CD4-positive, CD25-positive, alpha-beta regulatory T cell (primary cell): ENCODE results near the gene CXCL6. TPM values are rescaled to one million over a fixed set of nuclear protein-coding genes. Genes with fewer than 3 reads are reported as not detected.

ENCODE experiments used
- ATAC-seq, 2 donors: fragments of 150-1000 bp; cut with Tn5 transposase; one replicate each; pipeline ENCODE4 v1.10.0; 2021; ENCODE audit warnings: low read depth in 2 of 2, moderate number of reproducible peaks in 2 of 2, moderate library complexity in 1 of 2
- DNase-seq, 3 donors: peaks; one replicate each; pipeline versions ENCODE4 v3.0.0 to v3.0.0-alpha.2; 2012 to 2022; ENCODE audit warnings: mixed read lengths in 1 of 3
- H3K27ac ChIP-seq: one replicate; pipeline ENCODE4 v1.7.0; 2013; ENCODE audit warnings: mild to moderate bottlenecking, low read length; ENCODE audit not compliant: insufficient read depth, poor library complexity, severe bottlenecking
- H3K27me3 ChIP-seq: one replicate; pipeline ENCODE4 v1.7.0; 2013; ENCODE audit warnings: low read length; ENCODE audit not compliant: control insufficient read depth, insufficient read depth
- H3K36me3 ChIP-seq: one replicate; pipeline ENCODE4 v1.7.0; 2013; ENCODE audit warnings: mild to moderate bottlenecking, low read length, moderate library complexity; ENCODE audit not compliant: control insufficient read depth, insufficient read depth
- H3K4me1 ChIP-seq: 2 replicates; pipeline ENCODE4 v1.7.0; 2013; ENCODE audit warnings: mild to moderate bottlenecking, low read length; ENCODE audit not compliant: insufficient read depth, control insufficient read depth, poor library complexity, severe bottlenecking
- H3K4me3 ChIP-seq: one replicate; pipeline ENCODE4 v1.7.0; 2013; ENCODE audit warnings: low read depth, mild to moderate bottlenecking, low read length, moderate library complexity
- H3K9me3 ChIP-seq, 2 experiments: 1 replicate in 1 of 2; 2 replicates in 1 of 2; pipeline ENCODE4 v1.7.0; 2013; ENCODE audit warnings: low read length in 2 of 2, mild to moderate bottlenecking in 1 of 2, moderate library complexity in 1 of 2; ENCODE audit not compliant: control insufficient read depth in 2 of 2
- H3K27ac Mint-ChIP-seq, 3 donors: one replicate each; pipeline ENCODE4 v1.8.0; 2020 to 2022; ENCODE audit warnings: mild to moderate bottlenecking in 3 of 3, mixed read lengths in 3 of 3, moderate library complexity in 2 of 3
- H3K27me3 Mint-ChIP-seq: one replicate; pipeline ENCODE4 v1.8.0; 2022; ENCODE audit warnings: mild to moderate bottlenecking, mixed read lengths
- H3K36me3 Mint-ChIP-seq: one replicate; pipeline ENCODE4 v1.8.0; 2020; ENCODE audit warnings: mixed read lengths
- H3K4me1 Mint-ChIP-seq, 4 donors: one replicate each; pipeline ENCODE4 v1.8.0; 2020 to 2022; ENCODE audit warnings: mixed read lengths in 4 of 4, mild to moderate bottlenecking in 1 of 4
- H3K4me3 Mint-ChIP-seq, 4 donors: one replicate each; pipeline ENCODE4 v1.8.0; 2020 to 2022; ENCODE audit warnings: mild to moderate bottlenecking in 4 of 4, mixed read lengths in 4 of 4, moderate library complexity in 3 of 4
- H3K9me3 Mint-ChIP-seq, 7 donors: one replicate each; pipeline ENCODE4 v1.8.0; 2020 to 2022; ENCODE audit warnings: mixed read lengths in 7 of 7, mild to moderate bottlenecking in 3 of 7, moderate library complexity in 2 of 7
- polyA plus RNA-seq, 4 donors: library from polyadenylated mRNA; unstranded; fragments of 300-500 nt; fragmentation: Illumina TruSeq; gene quantifications; one replicate each; pipeline ENCODE4 v1.2.3, GENCODE V29; 2021
- total RNA-seq: library from RNA; stranded (reverse); gene quantifications from one replicate; pipeline ENCODE4 v1.2.3, GENCODE V29; 2022

CXCL6 gene
- not detected for total RNA-seq
- polyA plus RNA-seq: not detected

DNA sequence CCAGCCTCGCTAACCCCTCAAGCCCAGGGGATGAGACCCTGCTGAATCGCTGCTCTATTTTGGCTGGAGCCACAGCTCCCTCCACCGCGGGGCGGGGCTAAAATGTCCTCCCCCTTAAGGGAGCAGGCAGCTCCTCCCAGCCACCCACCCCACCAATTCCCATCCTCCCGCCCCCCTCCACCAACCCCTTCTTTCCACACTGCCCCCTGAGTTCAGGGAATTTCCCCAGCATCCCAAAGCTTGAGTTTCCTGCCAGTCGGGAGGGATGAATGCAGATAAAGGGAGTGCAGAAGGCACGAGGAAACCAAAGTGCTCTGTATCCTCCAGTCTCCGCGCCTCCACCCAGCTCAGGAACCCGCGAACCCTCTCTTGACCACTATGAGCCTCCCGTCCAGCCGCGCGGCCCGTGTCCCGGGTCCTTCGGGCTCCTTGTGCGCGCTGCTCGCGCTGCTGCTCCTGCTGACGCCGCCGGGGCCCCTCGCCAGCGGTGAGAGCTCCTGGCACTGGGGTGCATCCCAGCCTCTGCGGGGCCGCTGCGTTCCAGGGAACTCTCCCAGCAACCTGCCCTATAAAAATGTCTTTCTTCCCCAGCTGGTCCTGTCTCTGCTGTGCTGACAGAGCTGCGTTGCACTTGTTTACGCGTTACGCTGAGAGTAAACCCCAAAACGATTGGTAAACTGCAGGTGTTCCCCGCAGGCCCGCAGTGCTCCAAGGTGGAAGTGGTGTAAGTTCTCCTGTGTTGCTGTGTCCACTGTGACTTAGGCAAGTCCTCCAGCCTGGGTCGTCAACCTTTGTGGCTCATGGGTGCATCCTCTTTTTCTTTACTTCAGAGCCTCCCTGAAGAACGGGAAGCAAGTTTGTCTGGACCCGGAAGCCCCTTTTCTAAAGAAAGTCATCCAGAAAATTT is at the start of gene CXCL6:
TSS of gene CXCL6 (plus strand) at position 306 of the 907 bp plus-strand sequence. CDS start at position 379, 73 bp downstream.
- no peak within 1 kb of the TSS for H3K27ac Mint-ChIP-seq

DNA sequence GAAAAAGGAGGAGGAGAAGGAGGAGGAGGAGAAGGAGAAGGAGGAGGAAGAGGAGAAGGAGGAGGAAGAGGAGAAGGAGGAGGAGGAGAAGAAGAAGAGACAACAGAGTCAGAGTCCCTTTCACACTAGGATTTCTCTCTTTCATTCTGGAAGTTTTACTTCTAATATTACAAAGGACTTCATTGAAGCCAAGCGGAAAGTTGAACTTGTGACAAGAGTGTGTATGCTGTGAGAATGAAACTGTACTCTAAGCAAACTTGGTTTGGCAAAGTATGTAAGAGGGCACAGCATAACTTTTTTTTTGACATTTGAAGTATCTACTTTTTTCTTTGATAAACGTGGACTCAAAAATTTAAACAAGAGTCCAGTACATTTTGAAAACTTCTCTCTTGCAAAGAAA is 48.1 kb upstream of the CXCL6 start:
- Histone ChIP-seq H3K9me3 (no peaks in the 10 kb centered on the region), H3K36me3 (no peaks in the 10 kb centered on the region), H3K4me3 (no peak overlapping the region), H3K27me3 (no peaks in the 10 kb centered on the region), H3K4me1 (no peaks in the 10 kb centered on the region), H3K27ac (no peak overlapping the region)
- H3K27ac Mint-ChIP-seq: no peak overlapping the region
- ATAC-seq (no peak), DNase-seq (no peak)
- H3K4me1 Mint-ChIP-seq: no peaks in the 10 kb centered on the region
- no peaks in the 10 kb centered on the region for H3K36me3 Mint-ChIP-seq
- no peaks in the 10 kb centered on the region for H3K27me3 Mint-ChIP-seq
- peaks cover 0 to 8% (median 1%) of the 10 kb centered on the region in 7 donors for H3K9me3 Mint-ChIP-seq
- H3K4me3 Mint-ChIP-seq: no peak overlapping the region

More for the DNA sequence above, at the start of gene CXCL6:
- Histone ChIP-seq H3K27ac (no peak within 1 kb of the TSS), H3K9me3 (no peaks in the 10 kb centered on the region), H3K36me3 (no peaks in the 10 kb centered on the region), H3K4me3 (no peak within 1 kb of the TSS), H3K4me1 (no peaks in the 10 kb centered on the region), H3K27me3 (peaks cover 2% of the 10 kb centered on the region)
- no peak within 1 kb of the TSS for H3K4me3 Mint-ChIP-seq
- DNase-seq (no peak), ATAC-seq (no peak)
- H3K4me1 Mint-ChIP-seq: no peaks in the 10 kb centered on the region
- H3K36me3 Mint-ChIP-seq: no peaks in the 10 kb centered on the region
- H3K27me3 Mint-ChIP-seq: no peaks in the 10 kb centered on the region
- H3K9me3 Mint-ChIP-seq: peaks cover 0 to 6% (median 0%) of the 10 kb centered on the region in 7 donors

DNA sequence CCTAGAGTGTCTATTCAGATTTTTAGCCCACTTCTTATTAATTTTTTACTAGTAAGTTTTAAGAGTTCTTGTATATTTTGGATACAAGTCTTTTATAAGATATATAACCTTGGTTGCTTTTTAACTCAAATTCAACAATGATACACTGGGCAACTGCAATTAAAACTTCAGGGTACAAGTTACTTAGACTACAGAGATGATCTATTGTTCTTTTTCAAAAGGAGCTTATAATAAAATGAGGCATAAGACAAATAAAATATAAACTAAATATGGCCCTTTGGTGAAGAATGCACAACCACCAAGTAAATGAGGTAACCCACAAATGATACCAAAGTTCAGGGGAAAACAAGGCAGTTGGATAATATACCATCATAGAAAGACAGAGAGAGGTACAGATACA is 37.6 kb upstream of the CXCL6 start:
- H3K27me3 ChIP-seq: no peaks in the 10 kb centered on the region
- peaks cover 0 to 2% of the 10 kb centered on the region in 2 experiments for H3K9me3 ChIP-seq
- Mint-ChIP-seq H3K27ac (no peak overlapping the region), H3K4me3 (no peak overlapping the region), H3K36me3 (no peaks in the 10 kb centered on the region), H3K27me3 (no peaks in the 10 kb centered on the region), H3K4me1 (no peaks in the 10 kb centered on the region), H3K9me3 (peaks cover 0 to 23% (median 2%) of the 10 kb centered on the region in 7 donors)
- DNase-seq (no peak), ATAC-seq (no peak)
- H3K4me3 ChIP-seq: no peak overlapping the region
- no peaks in the 10 kb centered on the region for H3K4me1 ChIP-seq
- no peaks in the 10 kb centered on the region for H3K36me3 ChIP-seq
- no peak overlapping the region for H3K27ac ChIP-seq

DNA sequence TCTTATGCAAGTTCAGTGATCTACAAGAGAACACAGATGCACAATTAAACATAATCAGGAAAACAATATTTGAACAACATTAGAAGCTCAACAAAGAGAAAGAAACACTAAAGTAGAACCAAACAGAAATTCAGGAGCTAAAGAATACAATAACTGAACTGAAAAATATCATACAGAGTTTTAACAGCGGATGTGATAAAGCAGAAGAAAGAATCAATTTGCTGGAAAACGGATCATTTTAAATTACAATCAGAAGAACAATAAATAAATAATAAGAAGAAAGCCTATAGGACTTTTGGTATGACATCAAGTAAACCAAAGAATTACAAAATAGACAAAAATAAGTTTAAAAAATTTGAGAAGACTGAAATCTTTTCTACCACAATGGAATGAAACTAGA is 36.3 kb upstream of the CXCL6 start:
- peaks cover 0 to 2% of the 10 kb centered on the region in 2 experiments for H3K9me3 ChIP-seq
- no peaks in the 10 kb centered on the region for H3K4me1 Mint-ChIP-seq
- ATAC-seq (no peak), DNase-seq (no peak)
- no peak overlapping the region for H3K4me3 Mint-ChIP-seq
- H3K27me3 Mint-ChIP-seq: no peaks in the 10 kb centered on the region
- H3K27me3 ChIP-seq: no peaks in the 10 kb centered on the region
- H3K27ac ChIP-seq: no peak overlapping the region
- no peaks in the 10 kb centered on the region for H3K4me1 ChIP-seq
- H3K4me3 ChIP-seq: no peak overlapping the region
- H3K9me3 Mint-ChIP-seq: peaks cover 0 to 22% (median 2%) of the 10 kb centered on the region in 7 donors
- no peak overlapping the region for H3K27ac Mint-ChIP-seq
- no peaks in the 10 kb centered on the region for H3K36me3 ChIP-seq
- no peaks in the 10 kb centered on the region for H3K36me3 Mint-ChIP-seq

DNA sequence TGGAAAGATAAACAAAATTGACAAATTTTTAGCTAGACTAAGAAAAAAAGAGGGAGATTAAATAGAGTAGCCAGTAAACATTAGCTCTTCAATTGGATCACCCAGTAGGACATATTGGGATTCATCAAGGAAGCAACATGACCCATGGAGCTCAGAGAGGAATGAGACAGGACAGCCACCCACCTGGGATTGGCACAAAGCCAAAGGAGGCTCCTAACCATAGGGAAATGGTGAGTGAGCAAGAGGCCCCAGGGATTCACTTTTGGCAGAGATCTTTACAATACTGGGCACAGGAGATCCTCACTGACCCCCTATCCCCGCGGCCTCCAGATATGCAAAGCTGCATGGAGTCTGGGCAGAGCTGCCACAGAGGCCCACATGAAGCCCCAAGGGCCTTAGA is 34.8 kb upstream of the CXCL6 start:
- Mint-ChIP-seq H3K27me3 (no peaks in the 10 kb centered on the region), H3K4me3 (no peak overlapping the region), H3K27ac (no peak overlapping the region), H3K36me3 (no peaks in the 10 kb centered on the region), H3K9me3 (peaks cover 0 to 23% (median 1%) of the 10 kb centered on the region in 7 donors), H3K4me1 (no peaks in the 10 kb centered on the region)
- no peak for DNase-seq
- Histone ChIP-seq H3K27ac (no peak overlapping the region), H3K36me3 (no peaks in the 10 kb centered on the region), H3K9me3 (peaks cover 0 to 2% of the 10 kb centered on the region in 2 experiments), H3K27me3 (no peaks in the 10 kb centered on the region), H3K4me1 (no peaks in the 10 kb centered on the region), H3K4me3 (no peak overlapping the region)
- ATAC-seq: no peak

DNA sequence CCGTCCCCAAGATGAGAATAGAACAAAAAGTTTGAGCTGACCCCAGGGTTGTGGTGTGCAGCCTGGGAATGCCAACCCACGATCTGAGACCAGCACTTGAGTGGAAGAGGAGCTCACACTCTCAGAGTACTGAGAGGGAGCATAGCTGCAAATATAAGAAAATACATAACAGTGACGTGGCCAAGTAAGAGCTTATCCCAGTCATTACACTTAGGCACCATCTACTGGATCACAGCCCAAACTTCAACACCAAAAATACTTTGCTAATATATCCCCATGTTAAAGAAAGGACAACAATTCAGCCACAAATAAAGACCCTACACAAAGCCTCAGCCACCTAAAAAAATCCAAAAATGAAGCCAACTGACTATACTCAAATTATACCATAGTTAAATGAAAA is 33.3 kb upstream of the CXCL6 start:
- no peak for DNase-seq
- no peaks in the 10 kb centered on the region for H3K36me3 ChIP-seq

DNA sequence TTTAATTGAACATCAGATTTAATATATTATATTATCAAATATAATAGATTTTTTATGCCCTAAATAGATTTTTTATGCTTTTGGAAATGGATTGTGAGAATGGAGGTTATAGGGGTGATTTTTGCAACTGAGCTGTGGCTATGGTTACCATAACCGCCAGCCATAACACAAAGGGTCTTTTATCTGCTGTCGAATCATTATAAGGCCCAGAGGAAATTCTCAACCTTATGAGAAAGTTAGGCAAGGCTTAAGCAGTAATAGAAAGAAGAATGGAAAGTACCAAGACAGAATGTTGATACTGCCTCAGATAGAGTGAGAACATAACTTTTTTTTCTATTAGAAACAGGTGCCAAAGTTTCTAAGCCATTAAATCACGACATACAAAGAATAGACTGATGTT is 26.3 kb upstream of the CXCL6 start:
- ATAC-seq: no peak
- Mint-ChIP-seq H3K4me1 (no peaks in the 10 kb centered on the region), H3K36me3 (no peaks in the 10 kb centered on the region)

More for the DNA sequence above, 33.3 kb upstream of the CXCL6 start:
- H3K4me1 Mint-ChIP-seq: no peaks in the 10 kb centered on the region
- no peaks in the 10 kb centered on the region for H3K36me3 Mint-ChIP-seq
- Histone ChIP-seq H3K4me1 (no peaks in the 10 kb centered on the region), H3K27me3 (no peaks in the 10 kb centered on the region), H3K27ac (no peak overlapping the region), H3K4me3 (no peak overlapping the region), H3K9me3 (peaks cover 0 to 2% of the 10 kb centered on the region in 2 experiments)
- no peak for ATAC-seq
- H3K9me3 Mint-ChIP-seq: peaks cover 0 to 23% (median 2%) of the 10 kb centered on the region in 7 donors
- no peaks in the 10 kb centered on the region for H3K27me3 Mint-ChIP-seq
- H3K4me3 Mint-ChIP-seq: no peak overlapping the region
- no peak overlapping the region for H3K27ac Mint-ChIP-seq

DNA sequence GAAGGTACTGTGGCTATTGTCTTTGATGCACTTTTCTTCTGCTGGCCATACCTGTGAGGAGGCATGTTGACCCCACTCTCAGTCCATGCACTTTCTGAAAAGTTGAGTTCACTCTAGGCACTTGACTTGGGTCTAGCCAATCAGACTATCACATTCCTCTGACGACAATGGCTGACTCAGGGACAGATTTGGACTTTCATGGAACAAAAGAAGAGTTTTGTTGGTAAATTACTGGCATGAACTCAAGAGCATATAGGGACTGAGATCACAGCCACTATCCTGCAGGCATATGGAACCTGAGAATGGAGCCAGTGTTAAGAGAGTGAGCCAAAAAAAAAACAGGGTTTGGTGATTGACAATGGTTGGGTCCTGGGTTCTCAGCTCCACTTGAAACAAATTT is 24.6 kb upstream of the CXCL6 start:
- Mint-ChIP-seq H3K27me3 (no peaks in the 10 kb centered on the region), H3K36me3 (no peaks in the 10 kb centered on the region), H3K4me1 (no peaks in the 10 kb centered on the region), H3K27ac (no peak overlapping the region), H3K4me3 (no peak overlapping the region), H3K9me3 (peaks cover 0 to 4% (median 2%) of the 10 kb centered on the region in 7 donors)
- ATAC-seq: no peak
- Histone ChIP-seq H3K27ac (no peak overlapping the region), H3K4me1 (no peaks in the 10 kb centered on the region), H3K4me3 (no peak overlapping the region), H3K9me3 (no peaks in the 10 kb centered on the region), H3K27me3 (no peaks in the 10 kb centered on the region), H3K36me3 (no peaks in the 10 kb centered on the region)
- no peak for DNase-seq

More for the DNA sequence above, 26.3 kb upstream of the CXCL6 start:
- Histone ChIP-seq H3K27ac (no peak overlapping the region), H3K9me3 (no peaks in the 10 kb centered on the region), H3K4me1 (no peaks in the 10 kb centered on the region), H3K36me3 (no peaks in the 10 kb centered on the region), H3K4me3 (no peak overlapping the region), H3K27me3 (no peaks in the 10 kb centered on the region)
- Mint-ChIP-seq H3K27ac (no peak overlapping the region), H3K9me3 (peaks cover 0 to 5% (median 2%) of the 10 kb centered on the region in 7 donors), H3K27me3 (no peaks in the 10 kb centered on the region), H3K4me3 (no peak overlapping the region)
- DNase-seq: no peak
